ENCODE measurements around the gene MEIS2.

MEIS2 gene

DNA sequence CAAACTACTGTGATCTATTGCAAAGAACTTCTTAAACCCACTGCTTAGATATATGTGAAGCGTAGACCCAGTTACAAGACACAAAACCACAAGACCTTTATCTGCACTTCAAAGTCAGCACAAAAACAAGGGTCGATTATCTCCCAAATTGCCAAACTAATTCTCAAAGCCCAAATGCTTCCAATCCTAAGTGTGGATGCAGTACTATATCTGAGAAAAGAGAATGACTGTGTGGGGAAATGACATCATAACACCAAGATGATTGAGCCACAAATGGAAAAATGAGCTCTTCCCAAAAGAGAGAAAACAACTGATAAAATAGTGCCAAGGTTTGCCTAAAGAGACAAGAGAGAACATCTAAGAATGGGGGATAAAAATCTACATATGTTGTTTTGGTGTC lies 86.2 kb downstream of the MEIS2 start:
- H3K27me3 ChIP-seq (ENCODE audit: insufficient read depth, poor library complexity, severe bottlenecking): no peaks in the 10 kb centered on the region
- DNase-seq (ENCODE audit: low read depth in 1 of 2, low spot score in 1 of 2): no peak
- no peak overlapping the region for H3K27ac ChIP-seq (replicated peaks)
- TF ChIP-seq, protein P1, sequence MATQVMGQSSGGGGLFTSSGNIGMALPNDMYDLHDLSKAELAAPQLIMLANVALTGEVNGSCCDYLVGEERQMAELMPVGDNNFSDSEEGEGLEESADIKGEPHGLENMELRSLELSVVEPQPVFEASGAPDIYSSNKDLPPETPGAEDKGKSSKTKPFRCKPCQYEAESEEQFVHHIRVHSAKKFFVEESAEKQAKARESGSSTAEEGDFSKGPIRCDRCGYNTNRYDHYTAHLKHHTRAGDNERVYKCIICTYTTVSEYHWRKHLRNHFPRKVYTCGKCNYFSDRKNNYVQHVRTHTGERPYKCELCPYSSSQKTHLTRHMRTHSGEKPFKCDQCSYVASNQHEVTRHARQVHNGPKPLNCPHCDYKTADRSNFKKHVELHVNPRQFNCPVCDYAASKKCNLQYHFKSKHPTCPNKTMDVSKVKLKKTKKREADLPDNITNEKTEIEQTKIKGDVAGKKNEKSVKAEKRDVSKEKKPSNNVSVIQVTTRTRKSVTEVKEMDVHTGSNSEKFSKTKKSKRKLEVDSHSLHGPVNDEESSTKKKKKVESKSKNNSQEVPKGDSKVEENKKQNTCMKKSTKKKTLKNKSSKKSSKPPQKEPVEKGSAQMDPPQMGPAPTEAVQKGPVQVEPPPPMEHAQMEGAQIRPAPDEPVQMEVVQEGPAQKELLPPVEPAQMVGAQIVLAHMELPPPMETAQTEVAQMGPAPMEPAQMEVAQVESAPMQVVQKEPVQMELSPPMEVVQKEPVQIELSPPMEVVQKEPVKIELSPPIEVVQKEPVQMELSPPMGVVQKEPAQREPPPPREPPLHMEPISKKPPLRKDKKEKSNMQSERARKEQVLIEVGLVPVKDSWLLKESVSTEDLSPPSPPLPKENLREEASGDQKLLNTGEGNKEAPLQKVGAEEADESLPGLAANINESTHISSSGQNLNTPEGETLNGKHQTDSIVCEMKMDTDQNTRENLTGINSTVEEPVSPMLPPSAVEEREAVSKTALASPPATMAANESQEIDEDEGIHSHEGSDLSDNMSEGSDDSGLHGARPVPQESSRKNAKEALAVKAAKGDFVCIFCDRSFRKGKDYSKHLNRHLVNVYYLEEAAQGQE (IDR thresholded peaks at IDR 0.05; ENCODE audit: insufficient replicate concordance, low read depth): no peak
- TF ChIP-seq POLR2AphosphoS5 (IDR thresholded peaks at IDR 0.05; ENCODE audit: low read depth) (no peak), SPI1 (IDR thresholded peaks at IDR 0.05; ENCODE audit: borderline replicate concordance, low read depth) (no peak), GABPA (IDR thresholded peaks at IDR 0.05; ENCODE audit: low read depth) (no peak)
- TF ChIP-seq, protein P2, sequence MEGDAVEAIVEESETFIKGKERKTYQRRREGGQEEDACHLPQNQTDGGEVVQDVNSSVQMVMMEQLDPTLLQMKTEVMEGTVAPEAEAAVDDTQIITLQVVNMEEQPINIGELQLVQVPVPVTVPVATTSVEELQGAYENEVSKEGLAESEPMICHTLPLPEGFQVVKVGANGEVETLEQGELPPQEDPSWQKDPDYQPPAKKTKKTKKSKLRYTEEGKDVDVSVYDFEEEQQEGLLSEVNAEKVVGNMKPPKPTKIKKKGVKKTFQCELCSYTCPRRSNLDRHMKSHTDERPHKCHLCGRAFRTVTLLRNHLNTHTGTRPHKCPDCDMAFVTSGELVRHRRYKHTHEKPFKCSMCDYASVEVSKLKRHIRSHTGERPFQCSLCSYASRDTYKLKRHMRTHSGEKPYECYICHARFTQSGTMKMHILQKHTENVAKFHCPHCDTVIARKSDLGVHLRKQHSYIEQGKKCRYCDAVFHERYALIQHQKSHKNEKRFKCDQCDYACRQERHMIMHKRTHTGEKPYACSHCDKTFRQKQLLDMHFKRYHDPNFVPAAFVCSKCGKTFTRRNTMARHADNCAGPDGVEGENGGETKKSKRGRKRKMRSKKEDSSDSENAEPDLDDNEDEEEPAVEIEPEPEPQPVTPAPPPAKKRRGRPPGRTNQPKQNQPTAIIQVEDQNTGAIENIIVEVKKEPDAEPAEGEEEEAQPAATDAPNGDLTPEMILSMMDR (IDR thresholded peaks at IDR 0.05; ENCODE audit: insufficient read depth, low read length): no peak
- no peak overlapping the region for H3K4me3 ChIP-seq (replicated peaks; ENCODE audit: insufficient read depth, low read length)

DNA sequence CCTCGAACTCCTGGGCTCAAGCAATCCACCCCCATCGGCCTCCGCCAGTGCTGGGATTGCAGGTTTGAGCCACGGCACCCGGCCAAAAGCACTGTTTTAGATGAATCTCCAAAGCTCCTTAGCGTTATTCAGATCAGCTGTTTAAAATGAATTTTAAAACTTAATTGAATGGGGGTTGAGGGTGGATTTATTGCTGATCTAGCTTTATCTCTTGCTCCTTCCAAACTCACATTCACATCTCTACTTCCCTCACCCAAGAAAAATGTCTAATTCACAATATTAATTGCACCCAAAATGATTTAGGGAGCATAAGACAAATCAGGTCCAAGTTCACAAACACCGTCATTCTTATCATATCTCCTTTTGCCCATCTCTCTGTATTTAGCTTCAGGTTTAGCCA lies 89.8 kb downstream of the MEIS2 start:
- H3K4me3 ChIP-seq (replicated peaks; ENCODE audit: insufficient read depth, low read length): no peak overlapping the region
- H3K27ac ChIP-seq (replicated peaks): no peak overlapping the region
- DNase-seq (ENCODE audit: low read depth in 1 of 2, low spot score in 1 of 2): no peak
- H3K27me3 ChIP-seq (ENCODE audit: insufficient read depth, poor library complexity, severe bottlenecking): no peaks in the 10 kb centered on the region
- TF ChIP-seq GABPA (IDR thresholded peaks at IDR 0.05; ENCODE audit: low read depth): no peak
- TF ChIP-seq, protein P2 (IDR thresholded peaks at IDR 0.05; ENCODE audit: insufficient read depth, low read length): no peak
- TF ChIP-seq, protein P1 (IDR thresholded peaks at IDR 0.05; ENCODE audit: insufficient replicate concordance, low read depth): no peak
- no peak for TF ChIP-seq POLR2AphosphoS5 (IDR thresholded peaks at IDR 0.05; ENCODE audit: low read depth)
- no peak for TF ChIP-seq SPI1 (IDR thresholded peaks at IDR 0.05; ENCODE audit: borderline replicate concordance, low read depth)

DNA sequence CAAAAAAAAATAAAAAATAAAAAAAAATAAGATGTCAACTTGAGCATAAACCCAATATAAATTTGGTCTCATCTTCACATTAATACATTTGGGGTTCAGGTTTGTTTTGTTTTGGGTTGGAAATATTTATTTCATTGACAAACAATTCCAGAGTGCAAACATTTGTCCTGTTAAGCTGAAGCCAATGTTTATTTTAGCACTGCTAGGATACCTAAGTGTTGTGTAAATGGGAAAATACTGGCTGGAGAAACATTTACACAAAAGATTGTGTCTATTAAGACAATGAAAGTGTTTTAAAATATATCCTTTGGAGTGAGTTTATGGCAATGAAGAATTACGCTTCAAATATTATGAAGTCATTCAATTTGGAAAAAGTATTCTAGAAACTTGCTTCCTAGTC lies 91.1 kb downstream of the MEIS2 start:
- H3K27ac ChIP-seq (replicated peaks): no peak overlapping the region
- no peak for DNase-seq (ENCODE audit: low read depth in 1 of 2, low spot score in 1 of 2)
- TF ChIP-seq, protein P1 (IDR thresholded peaks at IDR 0.05; ENCODE audit: insufficient replicate concordance, low read depth): no peak
- TF ChIP-seq, protein P2 (IDR thresholded peaks at IDR 0.05; ENCODE audit: insufficient read depth, low read length): no peak
- TF ChIP-seq POLR2AphosphoS5 (IDR thresholded peaks at IDR 0.05; ENCODE audit: low read depth) (no peak), GABPA (IDR thresholded peaks at IDR 0.05; ENCODE audit: low read depth) (no peak), SPI1 (IDR thresholded peaks at IDR 0.05; ENCODE audit: borderline replicate concordance, low read depth) (no peak)
- H3K27me3 ChIP-seq (ENCODE audit: insufficient read depth, poor library complexity, severe bottlenecking): no peaks in the 10 kb centered on the region
- H3K4me3 ChIP-seq (replicated peaks; ENCODE audit: insufficient read depth, low read length): no peak overlapping the region
